ENCODE measurements around the gene HCRTR1. TPM values are rescaled to one million over a fixed set of nuclear protein-coding genes. Genes with fewer than 3 reads are reported as not detected.
"Not testable (repeated sequence)": the region's sequence is repeated elsewhere in the genome, so short reads cannot be mapped to it uniquely, and the experiment has no call there.

HCRTR1 gene
- polyA plus RNA-seq, 1 donor: 0.23 TPM

- DNase-seq: no peak
These were observed 35.4 kb upstream of the HCRTR1 start for GRCh38 chr1:31581821-31582810.

DNA sequence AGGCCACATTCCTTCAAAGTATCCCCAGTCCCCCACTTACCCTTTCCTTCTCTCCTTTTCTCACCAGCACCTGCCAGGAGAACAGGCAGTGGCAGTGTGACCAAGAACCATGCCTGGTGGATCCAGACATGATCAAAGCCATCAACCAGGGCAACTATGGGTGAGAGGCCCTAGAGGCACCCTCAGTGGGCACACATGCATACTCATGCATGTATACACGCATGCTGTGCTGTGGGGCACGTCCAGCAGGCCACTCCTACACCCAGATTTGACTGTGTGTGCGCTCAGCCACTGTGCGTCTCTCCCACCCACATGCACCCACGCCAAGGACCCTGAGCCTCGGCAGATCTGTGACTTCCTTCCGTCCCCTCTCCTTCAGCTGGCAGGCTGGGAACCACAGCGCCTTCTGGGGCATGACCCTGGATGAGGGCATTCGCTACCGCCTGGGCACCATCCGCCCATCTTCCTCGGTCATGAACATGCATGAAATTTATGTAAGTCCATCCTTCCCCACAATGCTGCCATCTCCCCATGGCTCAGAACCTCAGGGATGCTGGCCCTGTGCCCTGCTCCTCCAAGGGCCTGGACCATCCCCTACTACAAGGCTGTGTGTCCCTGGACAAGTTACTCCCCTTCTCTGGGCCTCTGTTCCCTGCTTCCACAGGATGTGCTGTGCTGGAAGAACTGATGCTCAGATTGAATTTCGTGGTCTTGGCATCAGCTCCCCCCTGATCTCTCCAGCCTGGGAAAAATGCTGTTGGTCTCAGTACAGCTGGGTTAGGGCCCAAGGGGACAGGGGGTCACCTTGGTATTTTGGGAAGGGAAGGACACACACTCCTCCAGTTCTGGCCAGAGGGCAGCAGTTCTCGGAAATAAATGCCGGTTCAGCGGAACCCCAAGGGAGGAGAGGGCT lies 34.2 kb upstream of the HCRTR1 start:
- no peak for DNase-seq

DNA sequence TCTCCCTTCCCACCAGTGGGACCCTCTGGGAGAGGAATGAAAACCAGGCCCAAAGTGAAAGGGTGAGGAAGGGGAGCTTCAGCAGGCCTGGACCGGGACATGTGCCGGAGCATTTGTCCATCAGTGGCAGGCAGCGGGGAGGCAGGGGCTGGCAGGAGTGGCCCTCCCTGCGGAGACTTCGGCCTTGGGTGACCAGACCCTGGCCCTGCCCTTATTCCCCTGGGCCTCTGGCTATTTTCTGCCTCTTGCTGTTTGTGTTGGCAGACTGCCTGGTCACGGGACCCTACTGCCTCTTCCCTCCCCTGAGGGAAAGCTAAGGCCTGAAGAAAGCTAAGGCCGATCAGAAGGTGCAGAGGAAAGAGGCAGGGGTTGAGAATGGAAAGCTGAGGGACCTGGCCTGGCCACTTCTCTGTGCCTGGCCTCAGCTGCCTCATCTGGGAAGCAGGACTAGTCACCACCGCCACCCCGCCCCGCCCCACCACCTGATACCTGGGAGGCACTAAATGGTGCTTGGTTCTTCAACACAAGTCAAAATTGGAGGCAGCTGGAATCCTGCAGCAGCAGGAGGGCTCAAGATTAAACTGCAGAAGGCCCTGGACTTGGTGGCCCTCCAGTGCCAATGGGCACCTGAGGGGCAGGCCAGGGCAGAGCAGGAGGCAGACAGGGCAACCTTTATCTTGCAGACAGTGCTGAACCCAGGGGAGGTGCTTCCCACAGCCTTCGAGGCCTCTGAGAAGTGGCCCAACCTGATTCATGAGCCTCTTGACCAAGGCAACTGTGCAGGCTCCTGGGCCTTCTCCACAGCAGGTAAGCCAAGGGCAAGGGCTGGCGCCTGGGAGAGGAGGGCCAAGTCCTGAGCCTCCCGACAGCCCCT lies 33.3 kb upstream of the HCRTR1 start:
- DNase-seq: no peak

- no peak for DNase-seq
These were observed 32.4 kb upstream of the HCRTR1 start for GRCh38 chr1:31584869-31585735.

- no peak for DNase-seq
These were observed 31.6 kb upstream of the HCRTR1 start for GRCh38 chr1:31585736-31586365.

- DNase-seq: no peak
These were observed 30.8 kb upstream of the HCRTR1 start for GRCh38 chr1:31586376-31587327.

- not testable (repeated sequence) for DNase-seq
These were observed 30.2 kb upstream of the HCRTR1 start for GRCh38 chr1:31587328-31587699.

DNA sequence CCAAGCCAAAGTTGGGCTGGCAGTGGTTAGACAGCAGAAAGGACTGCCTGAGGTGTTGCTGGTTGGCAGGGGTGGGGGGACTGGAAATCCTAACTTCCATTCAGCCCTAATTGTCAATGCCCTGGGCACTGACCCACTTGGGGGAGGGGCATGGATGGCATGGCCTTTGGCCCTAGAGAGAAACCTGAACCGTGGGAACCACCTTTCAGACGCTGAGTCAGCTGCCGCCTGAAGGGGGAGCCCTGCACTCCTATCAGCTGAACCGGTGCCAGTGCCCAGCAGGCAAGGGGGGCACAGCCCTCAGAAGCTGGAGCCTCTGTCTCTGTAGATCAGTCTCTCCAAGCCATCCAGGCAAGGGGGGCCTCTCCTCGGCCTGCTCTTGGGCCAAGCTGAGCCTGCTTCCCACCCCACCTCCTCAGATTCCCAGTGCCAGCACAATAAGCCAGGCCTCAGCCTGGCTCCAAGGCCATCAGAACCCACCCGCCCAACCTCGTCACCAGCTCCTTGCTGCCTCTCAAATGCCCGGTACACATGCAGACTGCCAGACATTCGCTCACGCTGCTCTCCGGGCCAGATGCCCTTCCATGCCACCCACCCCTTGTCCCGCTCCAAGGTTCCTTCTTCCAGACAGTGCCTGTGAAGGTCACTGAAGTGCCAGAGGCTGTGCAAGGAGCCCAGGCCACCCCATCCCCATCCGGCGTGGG lies 29.6 kb upstream of the HCRTR1 start:
- DNase-seq: no peak

DNA sequence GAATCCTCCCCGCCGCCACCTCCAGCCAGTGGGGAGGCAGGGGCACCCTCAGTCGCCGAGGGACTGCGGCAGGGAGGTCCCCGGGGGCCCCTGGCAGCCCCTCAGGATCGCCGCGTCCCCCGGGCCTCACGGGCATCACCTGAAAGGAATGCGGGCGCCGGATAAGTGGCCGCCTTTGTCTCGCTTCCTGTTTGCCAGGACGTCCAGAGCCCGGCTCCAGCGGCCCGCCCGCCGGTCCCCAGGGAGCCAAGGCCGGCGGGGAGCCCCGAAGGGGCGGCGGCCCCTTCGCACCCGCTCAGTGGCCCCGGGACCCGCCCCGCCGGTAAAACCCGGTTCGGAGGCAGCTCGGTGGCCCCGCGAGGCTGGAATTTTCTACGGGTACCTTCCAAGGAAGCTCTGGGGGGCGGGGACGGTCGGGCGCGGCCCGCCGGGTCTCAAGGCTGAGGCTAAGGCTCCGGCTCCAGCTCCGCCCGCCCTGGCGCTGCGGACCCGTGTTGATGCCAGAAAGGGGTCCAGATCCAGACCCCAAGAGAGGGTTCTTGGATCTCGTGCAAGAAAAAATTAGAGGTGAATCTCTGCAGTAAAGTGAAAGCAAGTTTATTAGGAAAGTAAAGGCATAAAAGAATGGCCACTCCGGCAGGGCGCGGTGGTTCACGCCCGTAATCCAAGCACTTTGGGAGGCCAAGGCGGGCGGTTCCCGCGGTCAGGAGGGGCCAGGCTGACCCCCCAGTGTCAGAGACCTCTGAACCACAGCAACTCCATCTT lies 28.6 kb upstream of the HCRTR1 start:
- no peak for DNase-seq

- no peak for DNase-seq
These were observed 25.9 kb upstream of the HCRTR1 start for GRCh38 chr1:31591425-31592093.

GRCh38 chr1:31592132-31592531 lies 25.4 kb upstream of the HCRTR1 start:
- no peak for DNase-seq

- DNase-seq: no peak
These were observed 24.3 kb upstream of the HCRTR1 start for GRCh38 chr1:31593136-31593665.

DNA sequence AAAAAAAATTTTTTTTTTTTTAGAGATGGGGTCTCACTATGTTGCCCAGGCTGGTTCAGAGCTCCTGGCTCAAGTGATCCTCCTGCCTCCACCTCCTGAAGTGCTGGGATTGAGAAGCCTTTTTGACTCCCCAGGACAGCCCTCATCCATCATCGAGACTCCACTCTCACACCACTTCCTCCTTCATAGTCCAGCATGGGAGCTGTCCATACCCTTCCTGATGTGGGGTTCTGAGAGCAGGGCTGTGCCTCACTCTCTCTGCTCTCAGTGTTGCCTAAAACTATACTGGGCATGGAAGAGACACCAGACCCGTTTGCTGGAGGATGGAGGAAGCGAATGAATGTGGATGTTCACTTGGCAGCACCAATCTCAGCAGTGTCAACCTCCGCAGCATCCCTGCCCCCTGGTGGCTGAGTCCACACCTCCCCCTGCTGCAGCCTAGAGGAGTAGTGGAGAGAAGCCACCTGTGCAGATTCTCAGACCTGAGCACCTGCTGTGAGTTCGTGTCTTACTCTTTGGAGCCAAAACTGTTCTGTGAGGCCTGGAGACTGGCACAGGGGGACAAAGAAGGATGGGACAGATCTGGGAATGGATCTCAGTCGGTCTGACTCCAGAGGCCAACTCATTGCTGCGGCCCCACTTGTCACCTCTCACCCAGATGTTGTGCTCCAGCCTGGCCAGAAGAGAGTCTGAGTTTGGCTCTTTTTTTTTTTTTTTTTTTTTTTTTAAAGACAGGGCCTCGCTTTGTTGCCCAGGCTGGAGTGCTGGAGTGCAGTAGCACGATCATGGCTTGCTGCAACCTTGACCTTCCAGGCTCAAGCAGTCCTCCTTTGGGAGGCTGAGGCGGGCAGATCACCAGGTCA lies 23.5 kb upstream of the HCRTR1 start:
- no peak for DNase-seq

DNA sequence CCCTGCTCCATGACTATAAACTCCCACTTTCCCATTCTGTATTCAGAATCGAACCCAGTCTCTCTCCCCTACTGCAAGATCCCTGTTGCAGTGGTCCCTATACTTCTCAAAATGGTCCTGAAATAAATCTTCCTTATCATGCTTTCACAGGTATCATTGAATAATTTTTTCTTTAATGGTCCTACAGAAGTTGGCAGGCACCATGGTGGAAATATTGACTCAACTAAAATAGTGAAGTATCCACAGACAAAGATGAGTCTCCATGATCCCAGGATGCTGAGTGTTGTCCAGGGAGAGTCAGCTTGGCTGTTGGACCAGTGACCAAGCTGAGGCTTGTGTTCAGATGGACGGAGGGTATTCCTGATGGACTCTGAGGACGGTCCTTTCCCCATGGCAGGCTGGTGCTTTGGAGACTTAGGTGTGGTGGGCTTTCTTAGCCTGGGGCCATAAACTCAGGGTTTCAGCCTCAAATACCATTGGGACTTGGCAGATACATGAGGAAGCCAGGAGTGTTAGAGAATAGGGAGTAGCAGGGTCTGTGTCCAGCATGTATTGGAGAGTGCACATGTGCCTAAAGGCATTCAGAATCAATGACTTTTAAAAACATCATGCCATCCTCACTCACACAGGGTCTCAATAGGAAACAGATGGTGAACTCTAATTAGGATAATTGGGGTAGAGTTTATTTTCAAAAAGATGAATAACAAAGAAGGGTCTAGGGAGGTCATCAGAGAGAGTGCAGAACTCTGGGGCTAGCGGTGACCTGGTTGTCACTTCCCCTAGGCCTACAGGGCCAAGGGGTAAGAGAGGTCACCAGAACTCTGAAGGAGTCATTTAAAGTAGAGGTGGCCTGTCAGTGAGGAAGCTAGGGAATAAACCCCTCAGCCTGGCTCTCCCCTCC lies 21.4 kb upstream of the HCRTR1 start:
- DNase-seq: no peak

DNA sequence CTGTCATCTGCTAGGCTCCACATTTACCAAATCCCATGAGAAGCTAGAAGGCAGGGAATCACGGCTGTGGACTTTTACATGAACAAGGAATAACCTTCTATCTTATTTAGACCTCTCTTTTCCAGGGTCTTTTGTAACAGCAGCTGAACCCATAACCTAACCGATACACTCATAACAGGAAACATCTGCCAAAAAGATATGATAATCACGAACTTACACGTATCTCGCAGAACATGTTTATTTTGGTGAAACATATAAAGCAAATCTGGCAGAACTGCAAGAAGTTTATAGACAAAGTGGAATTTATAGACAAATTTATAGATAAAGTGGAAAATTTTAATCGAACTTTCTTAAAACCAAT lies 20.8 kb upstream of the HCRTR1 start:
- no peak for DNase-seq

Data from hindlimb muscle (tissue), 1 donor.